NK-92 treated with Interleukin-12 subunit alpha and Interleukin-12 subunit beta, amount 100 ng/mL, for 24 hours (cell line): Measurements from ENCODE around the gene POLR3C.
"Not testable (repeated sequence)": the region's sequence is repeated elsewhere in the genome, so short reads cannot be mapped to it uniquely, and the experiment has no call there.

Source experiments
- DNase-seq: peaks from one replicate; lab custom pipeline; 2025; lab: John Stamatoyannopoulos, UW

Gene POLR3C

DNA sequence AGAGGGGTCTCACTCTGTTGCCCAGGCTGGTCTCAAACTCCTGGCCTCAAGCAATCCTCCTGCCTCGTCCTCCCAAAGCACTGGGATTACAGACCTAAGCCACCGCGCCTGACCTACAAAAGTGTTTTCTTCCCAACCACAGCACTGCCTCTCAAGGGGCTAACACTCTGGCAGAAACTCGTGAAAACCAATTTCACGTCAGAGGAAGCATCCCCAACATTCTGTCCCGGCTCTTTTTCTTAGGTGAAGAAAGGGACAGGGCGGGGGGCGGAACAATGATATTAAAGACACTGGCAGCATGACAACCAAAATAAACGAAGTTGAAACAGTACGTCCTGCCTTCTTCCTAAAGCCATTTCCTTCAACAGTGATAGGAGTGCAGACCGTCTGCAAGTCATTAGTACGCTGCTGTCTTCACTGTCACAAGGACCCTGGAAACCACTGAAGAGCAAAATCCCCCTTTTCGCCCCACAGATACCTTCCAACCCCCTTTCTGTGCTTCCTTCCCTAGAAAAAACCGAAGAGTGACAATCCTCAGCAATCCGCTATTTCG is 1.1 kb upstream of the POLR3C start:
- not testable (repeated sequence) for DNase-seq

DNA sequence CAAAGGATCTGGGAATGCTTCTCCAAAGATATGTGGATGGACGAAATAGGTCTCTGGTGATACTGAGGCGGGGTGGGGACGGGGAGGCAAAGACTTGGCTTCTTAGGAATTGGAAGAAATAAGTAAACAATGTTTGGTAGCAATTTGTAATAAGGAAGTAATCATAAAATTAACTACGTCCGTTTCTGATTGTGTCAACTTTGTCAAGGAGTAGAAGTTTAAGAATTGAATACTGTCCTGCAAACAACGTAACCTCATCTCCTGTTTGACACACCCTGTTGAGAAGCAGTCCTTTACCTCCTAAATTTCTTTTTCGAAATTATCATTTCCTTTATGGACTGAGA is 471 bp downstream of the POLR3C start:
- no peak for DNase-seq

DNA sequence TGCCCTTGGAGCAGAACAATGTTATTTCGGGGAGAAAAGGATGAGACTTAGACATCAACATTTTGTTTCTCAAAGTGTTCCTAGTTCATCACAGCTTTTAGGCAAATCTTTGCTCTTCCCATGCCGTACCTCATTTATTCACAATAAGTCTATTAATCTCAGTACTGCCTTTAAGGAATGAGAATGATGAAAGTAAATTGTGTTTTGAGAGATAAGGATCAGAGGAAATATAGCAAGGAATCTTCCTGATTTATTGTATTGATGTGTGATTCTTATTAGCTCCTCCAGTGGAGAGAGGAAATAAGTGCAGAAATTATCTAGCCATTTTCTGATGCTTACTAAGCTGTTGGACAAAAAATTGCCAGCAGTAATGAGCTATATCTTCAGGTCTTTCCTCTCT is 2.0 kb downstream of the POLR3C start:
- no peak for DNase-seq

DNA sequence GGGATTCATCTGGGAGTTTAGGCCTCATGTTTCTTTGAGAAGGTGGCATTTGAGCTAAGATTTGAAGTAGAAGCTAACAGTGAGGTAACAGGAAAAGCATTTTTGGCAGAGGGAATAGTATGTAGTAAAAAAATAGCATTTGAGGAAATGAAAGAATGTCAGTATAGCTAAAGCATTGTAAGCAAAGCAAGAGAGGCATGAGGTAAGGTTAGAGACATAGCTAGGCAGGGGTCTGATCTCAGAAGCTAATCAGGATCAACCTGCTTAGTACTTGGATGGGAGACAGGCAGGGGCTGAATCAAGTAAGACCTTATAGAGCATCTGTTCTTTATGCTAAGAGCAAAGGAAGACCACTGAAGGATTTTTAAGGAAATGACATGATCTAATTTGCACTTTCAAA is 4.0 kb downstream of the POLR3C start:
- no peak for DNase-seq

DNA sequence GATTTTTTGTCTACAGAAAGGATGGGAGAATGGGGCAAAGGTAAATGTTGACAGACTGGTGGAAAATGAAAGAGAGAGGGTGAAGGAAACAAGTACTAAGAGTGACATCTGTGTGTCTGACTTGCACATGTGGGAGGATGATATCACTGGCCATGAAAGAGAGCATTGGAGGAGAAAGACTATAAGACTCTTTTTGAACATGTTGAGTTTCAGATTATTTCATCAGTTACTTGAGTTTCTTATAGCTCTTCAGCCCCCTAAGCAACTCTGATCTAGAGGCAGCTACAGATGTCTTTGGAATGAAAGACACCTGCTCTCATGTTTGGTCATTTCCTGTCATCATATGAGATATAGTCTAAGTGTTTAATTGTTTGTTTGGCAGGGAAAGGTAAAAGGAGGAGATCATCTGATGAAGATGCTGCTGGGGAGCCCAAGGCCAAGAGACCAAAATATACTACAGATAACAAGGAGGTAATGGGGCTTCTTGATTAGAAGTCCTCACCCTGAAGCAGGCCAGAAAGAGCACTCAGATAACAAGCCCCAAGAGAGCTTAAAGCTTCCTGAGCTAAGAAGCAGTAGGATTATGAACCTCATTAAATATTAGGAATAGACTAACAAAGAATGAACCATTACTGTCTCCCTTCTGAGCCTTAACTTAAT is 4.5 kb downstream of the POLR3C start:
- no peak for DNase-seq

DNA sequence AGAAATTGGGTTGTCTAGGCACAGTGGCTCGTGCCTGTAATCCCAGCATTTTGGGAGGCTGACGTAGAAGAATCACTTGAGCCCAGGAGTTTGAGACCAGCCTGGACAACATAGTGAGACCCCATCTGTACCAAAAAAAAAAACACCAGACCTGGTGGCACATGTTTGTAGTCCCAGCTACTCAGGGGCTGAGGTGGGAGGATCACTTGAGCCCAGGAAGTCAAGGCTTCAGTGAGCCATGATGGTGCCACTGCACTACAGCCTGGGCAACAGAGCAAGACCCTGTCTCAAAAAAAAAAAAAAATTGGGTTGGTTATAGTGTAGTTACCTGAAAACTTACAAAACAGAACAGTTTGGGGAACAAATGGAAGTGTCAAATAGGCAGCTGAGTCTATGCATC is 6.8 kb downstream of the POLR3C start:
- DNase-seq: not testable (repeated sequence)

DNA sequence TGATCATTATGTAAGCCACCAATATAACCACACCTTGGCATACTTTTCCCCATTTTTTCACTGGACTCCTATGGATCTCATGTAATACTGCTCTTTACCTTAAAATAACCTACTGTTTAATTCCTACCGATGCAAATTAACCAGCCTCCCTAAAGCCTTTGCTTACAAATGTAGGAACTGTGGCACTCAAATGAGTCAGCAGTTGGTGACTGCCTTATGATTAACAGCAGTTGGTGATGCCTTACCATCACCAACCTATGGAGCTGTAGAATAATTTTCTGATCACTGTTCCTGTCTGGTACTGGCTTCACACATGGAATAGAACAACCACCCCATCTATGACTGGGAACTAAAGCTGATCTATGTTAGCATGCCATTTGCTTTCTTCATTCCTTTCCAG is 13.7 kb downstream of the POLR3C start:
- DNase-seq: no peak

DNA sequence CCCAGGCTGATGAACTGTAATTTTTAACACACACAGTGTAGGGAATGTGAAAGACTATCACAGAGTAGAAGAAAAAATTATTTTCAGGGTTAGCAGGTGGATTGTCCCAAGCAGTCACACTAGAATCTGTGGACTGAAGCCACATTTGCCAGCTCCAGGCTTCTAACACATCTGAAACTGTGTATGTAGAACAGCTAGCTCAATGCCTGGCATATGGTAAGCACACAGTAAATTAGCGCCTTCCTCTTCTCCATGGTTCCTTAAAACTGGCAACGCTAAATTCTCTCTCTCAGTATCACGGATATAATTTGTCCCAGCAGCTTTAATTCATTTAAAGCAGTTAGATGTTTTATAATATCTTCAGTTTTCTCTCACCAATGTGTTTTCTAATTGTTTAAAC is 19.0 kb downstream of the POLR3C start:
- DNase-seq: no peak

DNA sequence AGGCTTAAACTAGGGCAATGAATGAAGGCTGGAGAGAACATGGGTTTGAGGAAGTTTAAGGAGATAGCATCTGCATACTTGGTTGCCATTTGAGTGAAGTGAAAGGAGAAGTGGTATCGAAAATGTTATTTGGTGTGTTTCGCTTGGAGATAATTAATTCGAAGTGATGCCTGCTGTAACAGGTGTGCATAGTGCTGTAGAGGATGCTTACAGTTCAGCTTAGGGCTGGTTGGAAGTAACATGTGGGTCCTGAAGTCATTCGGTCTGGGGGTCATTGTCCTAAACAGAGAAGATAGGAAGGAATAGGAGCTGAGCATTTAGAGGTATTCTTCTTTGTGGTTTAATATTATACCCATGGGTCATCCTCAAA is 21.1 kb downstream of the POLR3C start:
- no peak for DNase-seq

DNA sequence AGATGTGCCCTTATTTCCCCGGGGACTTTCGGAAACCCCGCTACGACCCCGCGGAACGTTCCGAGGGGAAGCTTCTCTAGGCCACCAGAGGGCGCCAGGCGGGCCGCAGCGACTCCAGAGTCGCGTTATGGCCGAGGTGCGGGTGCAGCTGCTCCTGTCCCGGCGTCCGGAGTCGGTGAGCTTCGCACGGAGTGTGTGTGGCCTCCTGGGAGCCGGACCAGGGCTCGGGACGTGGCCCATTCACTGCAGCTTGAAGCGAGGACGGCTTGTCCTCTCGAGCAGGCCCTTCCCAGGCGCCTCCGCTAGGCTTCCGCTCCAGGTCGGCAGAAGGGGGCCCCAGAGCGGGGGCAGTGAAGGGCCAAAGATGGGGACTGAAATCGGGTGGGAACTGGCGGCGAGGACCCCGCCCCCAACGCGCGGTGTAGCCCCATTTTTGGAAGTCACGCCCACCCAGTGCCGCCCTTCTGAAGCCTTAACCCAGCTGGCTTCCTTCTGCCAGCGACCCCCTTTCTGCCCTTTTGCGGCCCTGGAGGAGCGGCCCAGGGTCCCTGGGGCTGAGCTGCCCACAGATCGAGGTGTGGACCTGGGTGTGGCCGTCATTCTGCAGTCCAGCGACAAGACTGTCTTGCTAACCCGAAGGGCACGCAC is 21.6 kb downstream of the POLR3C start, which contains the start of gene NUDT17:
NUDT17 (plus strand) TSS at position 117 of the 648 bp plus-strand sequence; CDS start at position 128, 11 bp downstream.
- peak; percentile 50 for DNase-seq

DNA sequence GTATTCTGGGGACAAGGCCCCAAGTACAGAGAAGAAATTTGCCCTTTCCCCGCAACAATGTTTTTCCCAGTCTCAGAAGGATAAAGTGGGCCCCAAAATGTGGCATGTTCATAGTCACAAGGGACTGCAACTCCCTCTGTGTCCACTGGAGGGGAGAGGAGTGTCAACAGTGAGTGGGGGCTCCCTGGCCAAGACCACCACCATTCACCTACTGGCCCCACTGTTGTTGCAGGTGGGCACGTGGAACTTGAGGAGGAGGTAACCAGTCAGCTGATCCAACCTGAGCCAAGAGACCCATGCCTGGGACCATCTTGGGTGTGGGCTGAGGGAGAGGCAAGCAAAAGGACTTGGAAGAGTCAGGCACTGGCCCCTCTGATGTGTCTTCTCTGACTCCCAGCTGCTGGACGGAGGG is 22.2 kb downstream of the POLR3C start:
- no peak for DNase-seq

DNA sequence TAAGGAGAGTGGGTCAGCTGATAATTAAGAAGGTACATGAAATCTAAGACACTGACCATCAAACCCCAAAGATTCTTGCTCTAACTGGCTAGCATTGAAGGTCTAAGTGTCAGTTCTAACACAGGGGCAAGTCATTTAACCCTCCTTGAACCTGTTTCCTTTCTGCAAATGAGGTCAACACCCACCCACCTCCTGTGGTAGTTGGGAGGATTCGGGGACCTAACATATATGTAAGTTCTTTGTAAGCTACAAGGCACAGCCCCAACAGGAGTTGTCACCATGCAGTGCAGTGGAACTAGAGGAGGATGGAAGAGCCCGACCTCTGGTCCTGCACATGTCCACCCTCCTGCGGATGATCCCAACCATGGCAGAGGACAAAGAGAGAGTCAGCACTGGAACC is 23.8 kb downstream of the POLR3C start:
- DNase-seq: no peak

DNA sequence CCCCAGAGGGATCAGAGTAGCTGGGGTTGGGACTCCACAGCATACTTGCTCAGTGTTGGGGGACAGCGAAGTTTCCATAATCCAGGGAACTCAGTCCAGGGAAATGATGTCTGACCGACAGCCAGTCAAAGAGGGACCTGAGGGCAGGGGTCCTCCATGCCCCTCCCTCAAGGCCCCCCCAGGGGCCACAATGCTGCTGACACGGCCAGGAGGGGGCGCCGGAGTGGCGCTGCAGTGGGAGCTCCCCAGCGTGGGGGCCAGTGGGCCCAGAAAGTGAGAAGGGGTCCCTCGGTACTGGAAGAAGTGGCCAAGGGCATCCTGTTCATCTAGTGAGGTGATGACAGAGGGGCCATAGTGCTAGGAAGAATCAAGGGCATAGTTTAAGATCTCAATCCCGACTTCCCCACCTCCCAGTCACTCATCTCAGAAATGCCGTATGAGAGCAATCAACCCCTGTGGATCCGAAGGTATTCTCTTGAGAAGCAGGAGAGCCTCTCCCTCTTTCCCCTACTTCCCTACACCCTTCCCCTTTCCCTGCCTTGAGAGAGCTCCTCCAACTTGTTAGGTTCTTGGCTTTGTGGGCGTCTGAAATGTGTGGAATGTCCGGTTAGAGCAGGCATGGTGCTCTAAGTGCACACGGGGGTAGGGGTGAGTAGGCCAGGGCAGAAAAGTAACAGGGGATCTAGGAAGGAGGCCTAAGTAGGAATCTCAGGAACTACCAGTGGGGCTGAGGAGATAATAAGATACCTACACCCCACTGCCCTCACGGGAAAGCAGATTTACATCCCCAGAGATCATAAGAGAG is 25.6 kb downstream of the POLR3C start:
- no peak for DNase-seq

DNA sequence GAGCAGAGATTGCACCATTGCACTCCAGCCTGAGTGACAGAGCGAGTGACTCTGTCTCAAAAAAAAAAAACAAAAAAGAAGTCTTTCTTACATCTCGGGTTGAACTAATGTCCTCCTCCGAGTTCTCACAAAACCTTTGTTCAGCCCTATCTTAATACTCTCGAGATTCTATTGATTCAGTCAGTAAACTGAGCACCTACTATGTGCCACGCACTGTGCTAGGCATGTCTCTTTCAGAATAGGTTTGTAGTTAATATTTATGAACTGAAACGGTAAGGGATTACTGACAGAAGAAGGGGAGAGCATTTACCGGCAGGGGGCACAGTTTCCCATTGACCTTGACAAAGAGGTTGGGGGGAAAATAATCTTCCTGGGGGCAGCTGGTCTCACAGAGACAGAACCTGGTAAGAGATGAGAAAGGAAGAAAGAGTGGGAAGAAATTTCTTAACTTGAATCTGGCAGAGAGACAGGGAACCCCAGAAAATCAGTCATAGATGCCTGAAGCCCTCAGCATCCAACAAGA is 31.5 kb downstream of the POLR3C start:
- no peak for DNase-seq

DNA sequence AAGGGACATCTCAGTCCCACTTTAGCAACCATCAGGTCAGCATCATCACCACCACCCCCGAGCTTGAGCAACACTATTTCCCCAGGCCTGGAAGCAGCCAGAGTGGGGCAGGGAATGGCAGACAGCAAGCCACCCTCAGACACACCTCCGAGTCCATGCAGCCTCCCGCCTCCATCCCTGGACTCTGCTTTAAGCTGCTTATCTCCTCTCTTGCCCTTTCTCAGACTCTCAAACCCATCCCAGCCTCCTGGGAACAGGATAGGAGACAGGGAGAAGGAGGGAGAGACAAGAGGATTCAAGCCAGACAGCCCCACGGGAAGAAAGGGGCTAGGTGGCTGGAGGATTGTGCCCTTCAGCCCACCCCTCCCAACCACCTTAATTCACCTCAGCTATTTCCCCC is 33.2 kb downstream of the POLR3C start:
- no peak for DNase-seq

DNA sequence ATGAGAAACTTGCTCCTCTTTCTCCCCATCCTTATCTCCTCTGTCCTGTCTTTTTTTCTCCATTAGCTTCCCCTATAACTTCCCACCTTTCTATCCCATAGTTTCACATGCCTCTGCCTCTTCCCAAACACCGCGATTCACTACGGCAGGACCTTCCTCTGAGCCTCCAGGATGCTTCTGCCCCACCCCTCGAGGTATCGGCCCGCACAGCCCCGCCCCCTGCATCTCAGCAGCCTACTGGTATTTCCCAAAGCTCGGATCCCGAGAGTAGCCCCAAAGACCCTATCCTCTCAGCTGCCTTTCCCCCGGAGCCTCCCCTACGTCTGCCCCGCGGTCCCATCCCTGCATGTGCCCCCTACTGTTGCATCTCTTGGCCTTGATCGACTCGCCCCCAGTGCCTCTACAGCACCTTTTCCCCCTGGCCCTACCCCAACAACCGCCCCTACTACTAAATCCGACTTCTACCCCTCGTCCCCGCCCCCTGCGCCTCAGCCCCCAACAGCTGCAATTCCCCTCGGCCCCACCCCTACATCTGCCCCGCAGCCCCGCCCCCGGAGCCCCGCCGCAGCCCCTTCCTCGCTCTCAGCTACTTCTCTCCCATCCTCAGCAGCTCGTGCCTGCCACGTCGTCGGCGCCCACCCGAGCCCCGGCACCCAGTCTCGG is 34.4 kb downstream of the POLR3C start:
- DNase-seq: peak; percentile 67

DNA sequence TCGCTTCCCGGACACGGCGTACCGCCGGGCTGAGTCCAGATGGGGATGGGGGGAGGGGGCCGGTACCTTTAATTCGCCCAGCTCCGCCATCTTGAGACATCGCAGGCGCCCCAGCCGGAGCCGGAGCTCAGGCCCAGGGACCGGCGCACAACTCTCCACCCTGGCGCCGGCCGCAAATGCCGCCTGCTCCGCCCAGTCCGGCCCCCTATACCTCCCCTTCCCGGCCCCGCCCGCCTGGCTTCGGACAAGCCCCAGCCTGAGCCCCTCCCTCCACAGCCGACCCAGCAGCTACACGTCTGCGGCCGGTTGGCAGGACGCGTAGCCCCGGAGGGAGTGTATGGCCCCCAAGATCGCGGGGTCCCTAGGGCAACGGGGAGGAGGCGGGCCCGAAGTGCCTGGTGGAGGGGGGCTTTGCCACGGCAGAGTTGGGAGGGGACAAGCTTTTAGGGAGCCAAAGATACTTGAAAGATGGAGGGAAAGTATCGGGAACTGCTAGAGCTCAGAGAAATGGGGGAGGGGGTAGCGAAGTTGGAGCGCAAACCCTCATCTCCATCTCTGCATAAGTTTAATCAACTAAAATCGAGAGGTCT is 35.0 kb downstream of the POLR3C start, which contains the start of gene PIAS3:
PIAS3 (minus strand) TSS at position 181 of the 590 bp plus-strand sequence; CDS start at position 90, 91 bp downstream.
- peak; percentile 93 for DNase-seq

DNA sequence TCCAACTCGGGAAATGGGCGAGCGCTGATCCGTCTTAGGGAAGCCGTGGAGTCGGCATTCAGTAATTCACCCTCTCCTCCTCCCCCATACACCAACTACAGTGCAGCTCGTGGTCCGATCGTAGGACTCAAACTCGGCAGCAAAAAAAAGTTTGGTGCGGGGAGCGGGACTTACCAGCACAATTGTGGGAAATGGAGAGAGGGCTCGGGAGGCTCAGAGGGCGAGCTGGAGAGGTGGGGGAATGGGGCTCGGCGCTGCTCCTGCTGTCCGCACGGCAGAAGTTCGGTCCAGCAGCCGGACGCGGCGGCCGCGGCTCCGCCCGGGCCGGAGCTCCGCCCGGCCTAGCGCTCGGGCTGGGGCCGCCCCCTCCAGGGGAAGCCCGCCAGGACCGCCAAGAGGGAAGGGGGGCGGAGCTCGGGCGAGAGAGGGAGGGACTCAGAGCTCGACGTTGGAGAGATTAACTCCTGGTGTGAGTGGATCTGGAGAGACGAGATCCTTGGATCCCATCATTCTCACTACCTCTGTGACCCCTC is 35.6 kb downstream of the POLR3C start:
- peak; percentile 73 for DNase-seq

DNA sequence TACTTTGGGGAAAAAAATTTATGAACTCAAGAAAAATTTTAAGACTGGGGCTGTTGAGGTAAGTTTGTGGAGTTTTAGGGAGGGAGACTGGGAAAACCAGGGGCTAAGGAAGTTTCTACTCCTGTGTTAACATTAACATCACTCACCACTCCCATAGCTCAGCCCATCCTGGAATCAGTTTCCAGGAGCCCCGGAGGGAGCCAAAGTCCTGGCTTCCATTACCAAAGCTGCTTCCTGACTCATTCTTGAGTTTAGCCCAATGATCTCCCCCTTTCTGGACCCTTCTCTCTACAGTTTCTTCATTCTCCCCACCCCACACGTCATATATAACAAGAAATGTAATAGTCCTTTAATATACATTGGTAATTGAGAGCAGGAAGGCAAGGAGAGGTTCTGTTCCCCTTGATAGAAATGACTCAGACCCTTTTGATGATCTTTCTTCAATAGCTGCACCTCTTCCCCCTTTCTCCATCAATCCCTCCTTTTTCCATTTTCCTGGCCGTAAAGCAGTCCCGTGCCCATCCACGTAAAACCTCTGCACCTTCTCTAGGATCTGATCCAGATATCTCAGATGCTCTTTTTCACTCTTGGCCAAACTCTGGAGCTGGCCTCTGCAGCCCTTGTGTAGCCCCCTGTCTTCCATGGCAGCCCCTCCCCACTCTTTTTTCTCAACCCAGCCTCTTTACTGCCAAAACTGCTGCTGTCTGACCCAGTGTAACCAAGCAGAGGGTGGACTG is 39.5 kb downstream of the POLR3C start:
- DNase-seq: no peak

DNA sequence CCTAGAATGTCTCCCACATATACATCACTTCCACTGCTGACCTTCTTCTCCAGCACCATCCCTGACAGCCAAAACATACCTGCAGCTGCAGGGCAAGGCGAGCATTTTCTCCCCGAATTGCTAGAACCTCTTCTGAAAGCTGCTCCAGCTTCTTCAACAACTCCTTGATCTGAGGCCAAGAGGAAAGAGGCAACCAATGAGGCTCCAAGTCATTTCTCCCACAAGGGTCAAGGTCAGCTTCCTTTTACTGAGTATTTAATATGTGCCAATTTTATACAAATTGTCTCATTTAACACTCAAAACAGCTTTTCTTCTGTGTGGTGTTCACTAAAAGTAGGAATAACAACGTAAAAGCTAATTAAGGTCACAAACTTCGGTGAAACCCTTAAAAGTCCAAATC is 44.2 kb downstream of the POLR3C start:
- DNase-seq: no peak
